Neural progenitor cell (in vitro differentiated cells): ENCODE results near the gene PLPPR3.

Experiments used
- CTCF ChIP-seq: fragments of 200-600 bp; sonication (generic); IDR thresholded peaks from 2 replicates; pipeline ENCODE4 v1.5.1; 2017; ENCODE audit warnings: antibody characterized with exemption, mild to moderate bottlenecking
- EZH2 ChIP-seq: fragments of 200-600 bp; sonication (generic); IDR thresholded peaks from 2 replicates; pipeline ENCODE4 v1.6.1; 2017; ENCODE audit warnings: antibody characterized with exemption, mild to moderate bottlenecking, moderate library complexity
- EZH2phosphoT487 ChIP-seq: fragments of 200-600 bp; sonication (generic); IDR thresholded peaks from 2 replicates; pipeline ENCODE4 v1.6.1; 2017; ENCODE audit warnings: antibody characterized with exemption

GRCh38 chr19:844546-844971 is 22.8 kb upstream of the PLPPR3 start:
- TF ChIP-seq EZH2 (no peak), CTCF (no peak), EZH2phosphoT487 (no peak)
